Activated naive CD8-positive, alpha-beta T cell (primary cell): ENCODE data around the gene SLC7A8.

ENCODE experiments used
- H3K27ac Mint-ChIP-seq: one replicate; pipeline ENCODE4 v1.8.0; 2021; ENCODE audit warnings: mixed read lengths
- H3K27me3 Mint-ChIP-seq: one replicate; pipeline ENCODE4 v1.8.0; 2021; ENCODE audit warnings: mixed read lengths
- H3K36me3 Mint-ChIP-seq: one replicate; pipeline ENCODE4 v1.8.0; 2021; ENCODE audit warnings: mixed read lengths
- H3K4me1 Mint-ChIP-seq: one replicate; pipeline ENCODE4 v1.8.0; 2021; ENCODE audit warnings: low read depth, mixed read lengths
- H3K4me3 Mint-ChIP-seq: one replicate; pipeline ENCODE4 v1.8.0; 2021; ENCODE audit warnings: mild to moderate bottlenecking, mixed read lengths
- H3K9me3 Mint-ChIP-seq: one replicate; pipeline ENCODE4 v1.8.0; 2021; ENCODE audit warnings: low read depth, mixed read lengths

Gene SLC7A8

GRCh38 chr14:23094666-23095195, 88.7 kb downstream of the SLC7A8 start, which contains the start of gene ACIN1:
Gene ACIN1 (minus strand): TSS chr14:23095136. CDS start chr14:23095112, 24 bp downstream.
- H3K27ac Mint-ChIP-seq, result no peak within 1 kb of the TSS
- peaks cover 24% of the 10 kb centered on the region for H3K36me3 Mint-ChIP-seq
- H3K9me3 Mint-ChIP-seq, result no peaks in the 10 kb centered on the region
- H3K4me1 Mint-ChIP-seq, result peaks cover 55% of the 10 kb centered on the region
- no peak within 1 kb of the TSS for H3K4me3 Mint-ChIP-seq
- H3K27me3 Mint-ChIP-seq, result no peaks in the 10 kb centered on the region

GRCh38 chr14:23093991-23094665, 89.3 kb downstream of the SLC7A8 start:
- Mint-ChIP-seq H3K4me1 (peaks cover 59% of the 10 kb centered on the region), H3K36me3 (peaks cover 27% of the 10 kb centered on the region), H3K27me3 (no peaks in the 10 kb centered on the region), H3K27ac (no peak overlapping the region), H3K4me3 (no peak overlapping the region), H3K9me3 (no peaks in the 10 kb centered on the region)

- no peaks in the 10 kb centered on the region for H3K27me3 Mint-ChIP-seq
- H3K4me3 Mint-ChIP-seq, result no peak overlapping the region
- peaks cover 24% of the 10 kb centered on the region for H3K36me3 Mint-ChIP-seq
- no peaks in the 10 kb centered on the region for H3K9me3 Mint-ChIP-seq
- peak overlapping the region; percentile 29 for H3K27ac Mint-ChIP-seq
- peaks cover 57% of the 10 kb centered on the region for H3K4me1 Mint-ChIP-seq
Measured at GRCh38 chr14:23093526-23093925, 89.9 kb downstream of the SLC7A8 start.

- Mint-ChIP-seq H3K36me3 (peaks cover 24% of the 10 kb centered on the region), H3K27ac (peak overlapping the region; percentile 29), H3K27me3 (no peaks in the 10 kb centered on the region), H3K4me3 (no peak overlapping the region), H3K9me3 (no peaks in the 10 kb centered on the region), H3K4me1 (peaks cover 54% of the 10 kb centered on the region)
Measured at GRCh38 chr14:23093104-23093503, 90.4 kb downstream of the SLC7A8 start.

- Mint-ChIP-seq H3K36me3 (peaks cover 26% of the 10 kb centered on the region), H3K4me3 (peak overlapping the region; percentile 73), H3K27ac (peak overlapping the region; percentile 83), H3K4me1 (peaks cover 55% of the 10 kb centered on the region), H3K9me3 (no peaks in the 10 kb centered on the region), H3K27me3 (no peaks in the 10 kb centered on the region)
Measured at GRCh38 chr14:23091294-23092225, 91.9 kb downstream of the SLC7A8 start.

GRCh38 chr14:23090254-23090636, 93.2 kb downstream of the SLC7A8 start:
- H3K27ac Mint-ChIP-seq, result peak overlapping the region; percentile 58
- H3K27me3 Mint-ChIP-seq, result no peaks in the 10 kb centered on the region

GRCh38 chr14:23089498-23090253, 93.8 kb downstream of the SLC7A8 start:
- H3K9me3 Mint-ChIP-seq, result no peaks in the 10 kb centered on the region
- no peaks in the 10 kb centered on the region for H3K27me3 Mint-ChIP-seq
- H3K27ac Mint-ChIP-seq, result peak overlapping the region; percentile 58
- H3K4me3 Mint-ChIP-seq, result no peak overlapping the region
- H3K36me3 Mint-ChIP-seq, result peaks cover 30% of the 10 kb centered on the region
- H3K4me1 Mint-ChIP-seq, result peaks cover 62% of the 10 kb centered on the region

More at GRCh38 chr14:23090254-23090636, 93.2 kb downstream of the SLC7A8 start:
- Mint-ChIP-seq H3K9me3 (no peaks in the 10 kb centered on the region), H3K4me1 (peaks cover 60% of the 10 kb centered on the region), H3K4me3 (no peak overlapping the region), H3K36me3 (peaks cover 30% of the 10 kb centered on the region)

GRCh38 chr14:23086565-23086964, 96.9 kb downstream of the SLC7A8 start:
- Mint-ChIP-seq H3K4me3 (no peak overlapping the region), H3K36me3 (peaks cover 24% of the 10 kb centered on the region), H3K27ac (peak overlapping the region; percentile 85), H3K4me1 (peaks cover 43% of the 10 kb centered on the region), H3K27me3 (no peaks in the 10 kb centered on the region), H3K9me3 (no peaks in the 10 kb centered on the region)

GRCh38 chr14:23085458-23085857, 98.0 kb downstream of the SLC7A8 start:
- peaks cover 40% of the 10 kb centered on the region for H3K4me1 Mint-ChIP-seq
- H3K4me3 Mint-ChIP-seq, result peak overlapping the region; percentile 53
- no peaks in the 10 kb centered on the region for H3K9me3 Mint-ChIP-seq
- peaks cover 22% of the 10 kb centered on the region for H3K36me3 Mint-ChIP-seq
- peak overlapping the region; percentile 93 for H3K27ac Mint-ChIP-seq
- no peaks in the 10 kb centered on the region for H3K27me3 Mint-ChIP-seq

GRCh38 chr14:23080474-23080873, 103.0 kb downstream of the SLC7A8 start:
- peaks cover 2% of the 10 kb centered on the region for H3K36me3 Mint-ChIP-seq
- no peaks in the 10 kb centered on the region for H3K27me3 Mint-ChIP-seq
- H3K4me1 Mint-ChIP-seq, result peaks cover 9% of the 10 kb centered on the region
- no peaks in the 10 kb centered on the region for H3K9me3 Mint-ChIP-seq
- H3K4me3 Mint-ChIP-seq, result no peak overlapping the region
- H3K27ac Mint-ChIP-seq, result peak overlapping the region; percentile 82

- Mint-ChIP-seq H3K27me3 (no peaks in the 10 kb centered on the region), H3K9me3 (no peaks in the 10 kb centered on the region), H3K4me3 (no peak overlapping the region), H3K36me3 (peaks cover 5% of the 10 kb centered on the region), H3K4me1 (peaks cover 7% of the 10 kb centered on the region), H3K27ac (peak overlapping the region; percentile 82)
Measured at GRCh38 chr14:23079716-23080115, 103.7 kb downstream of the SLC7A8 start.

- H3K4me3 Mint-ChIP-seq, result no peak overlapping the region
- peaks cover 4% of the 10 kb centered on the region for H3K4me1 Mint-ChIP-seq
- peak overlapping the region; percentile 82 for H3K27ac Mint-ChIP-seq
- H3K27me3 Mint-ChIP-seq, result no peaks in the 10 kb centered on the region
- H3K36me3 Mint-ChIP-seq, result peaks cover 2% of the 10 kb centered on the region
- no peaks in the 10 kb centered on the region for H3K9me3 Mint-ChIP-seq
Measured at GRCh38 chr14:23078692-23079116, 104.8 kb downstream of the SLC7A8 start.

- Mint-ChIP-seq H3K27ac (peak overlapping the region; percentile 82), H3K36me3 (peaks cover 2% of the 10 kb centered on the region), H3K4me3 (no peak overlapping the region), H3K27me3 (no peaks in the 10 kb centered on the region), H3K9me3 (no peaks in the 10 kb centered on the region), H3K4me1 (peaks cover 4% of the 10 kb centered on the region)
Measured at GRCh38 chr14:23077962-23078361, 105.5 kb downstream of the SLC7A8 start.

- Mint-ChIP-seq H3K27ac (peak overlapping the region; percentile 16), H3K4me3 (no peak overlapping the region), H3K36me3 (peaks cover 2% of the 10 kb centered on the region), H3K27me3 (no peaks in the 10 kb centered on the region), H3K4me1 (peaks cover 12% of the 10 kb centered on the region), H3K9me3 (no peaks in the 10 kb centered on the region)
Measured at GRCh38 chr14:23076785-23077408, 106.6 kb downstream of the SLC7A8 start.
